ENCODE data around the gene GFI1B.

DNA sequence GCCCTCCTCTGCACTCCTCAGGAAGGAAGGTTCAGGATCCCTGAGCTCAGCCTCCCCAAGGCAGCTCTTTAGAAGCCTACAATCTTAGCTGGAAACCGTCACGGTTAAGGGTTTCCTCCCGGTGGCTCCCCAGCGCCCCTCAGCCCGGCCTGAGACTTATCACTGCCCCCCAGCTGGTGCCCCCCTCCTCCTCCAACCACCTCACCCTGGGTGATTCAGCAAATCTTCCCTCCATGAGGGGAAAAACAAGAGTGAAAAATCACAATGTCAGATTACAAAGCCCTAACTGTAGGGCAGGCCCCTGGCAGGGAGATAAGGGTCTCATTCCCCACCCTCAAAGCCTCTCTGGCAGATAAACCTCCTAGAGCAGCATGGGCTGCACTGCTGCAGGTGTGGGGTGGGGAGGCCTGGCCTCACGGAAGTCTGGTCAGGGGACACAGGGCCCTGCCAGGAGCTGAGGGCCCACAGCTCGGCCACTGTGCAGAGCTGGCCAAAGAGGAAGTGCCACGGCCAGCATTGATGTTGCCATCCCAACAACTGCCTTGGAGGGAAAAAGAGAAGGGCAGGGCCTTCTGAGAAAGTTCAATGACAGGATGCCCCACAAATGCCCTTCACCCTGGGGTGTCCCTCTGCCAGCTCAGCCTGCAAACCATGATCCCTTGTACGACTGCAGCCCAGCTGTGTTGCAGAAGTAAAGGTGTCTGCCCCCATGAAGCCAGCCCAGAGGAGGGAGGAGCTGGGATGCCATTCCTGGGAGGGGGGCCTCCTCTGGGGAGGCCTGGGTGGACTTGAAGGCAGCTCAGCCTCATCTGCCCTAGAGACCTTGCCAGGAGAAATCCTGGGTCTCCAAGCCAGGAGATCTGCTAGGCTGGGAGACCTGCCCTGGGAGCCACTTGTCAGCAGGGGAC is 25.9 kb downstream of the GFI1B start:
- TF ChIP-seq POLR2A (IDR thresholded peaks at IDR 0.05; ENCODE audit: extremely low read depth, insufficient read length) = no peak
- TF ChIP-seq, protein P1, sequence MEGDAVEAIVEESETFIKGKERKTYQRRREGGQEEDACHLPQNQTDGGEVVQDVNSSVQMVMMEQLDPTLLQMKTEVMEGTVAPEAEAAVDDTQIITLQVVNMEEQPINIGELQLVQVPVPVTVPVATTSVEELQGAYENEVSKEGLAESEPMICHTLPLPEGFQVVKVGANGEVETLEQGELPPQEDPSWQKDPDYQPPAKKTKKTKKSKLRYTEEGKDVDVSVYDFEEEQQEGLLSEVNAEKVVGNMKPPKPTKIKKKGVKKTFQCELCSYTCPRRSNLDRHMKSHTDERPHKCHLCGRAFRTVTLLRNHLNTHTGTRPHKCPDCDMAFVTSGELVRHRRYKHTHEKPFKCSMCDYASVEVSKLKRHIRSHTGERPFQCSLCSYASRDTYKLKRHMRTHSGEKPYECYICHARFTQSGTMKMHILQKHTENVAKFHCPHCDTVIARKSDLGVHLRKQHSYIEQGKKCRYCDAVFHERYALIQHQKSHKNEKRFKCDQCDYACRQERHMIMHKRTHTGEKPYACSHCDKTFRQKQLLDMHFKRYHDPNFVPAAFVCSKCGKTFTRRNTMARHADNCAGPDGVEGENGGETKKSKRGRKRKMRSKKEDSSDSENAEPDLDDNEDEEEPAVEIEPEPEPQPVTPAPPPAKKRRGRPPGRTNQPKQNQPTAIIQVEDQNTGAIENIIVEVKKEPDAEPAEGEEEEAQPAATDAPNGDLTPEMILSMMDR (IDR thresholded peaks at IDR 0.05; ENCODE audit: low read depth, low read length) = no peak

All from NB4 (cell line).